Activated gamma-delta T cell treated with Interleukin-2 at 50 U/mL for 16 hours (primary cell): ENCODE data around the gene ITGAE.

Experiments used
- DNase-seq: peaks from one replicate; pipeline ENCODE4 v3.0.0-alpha.2; 2020

Gene ITGAE

GRCh38 chr17:3818786-3819185, 17.8 kb upstream of the ITGAE start:
- DNase-seq: no peak

GRCh38 chr17:3817851-3818605, 17.0 kb upstream of the ITGAE start:
- no peak for DNase-seq

GRCh38 chr17:3815925-3816324, 14.9 kb upstream of the ITGAE start:
- DNase-seq: no peak

GRCh38 chr17:3815122-3815521, 14.1 kb upstream of the ITGAE start:
- DNase-seq: no peak

- DNase-seq: no peak
Observed at GRCh38 chr17:3814361-3814760, 13.4 kb upstream of the ITGAE start.

- no peak for DNase-seq
Observed at GRCh38 chr17:3813171-3813570, 12.2 kb upstream of the ITGAE start.

GRCh38 chr17:3812771-3813170, 11.8 kb upstream of the ITGAE start:
- no peak for DNase-seq

- DNase-seq: no peak
Observed at GRCh38 chr17:3812284-3812683, 11.3 kb upstream of the ITGAE start.

GRCh38 chr17:3810019-3810418, 9.0 kb upstream of the ITGAE start:
- no peak for DNase-seq

- DNase-seq: no peak
Observed at GRCh38 chr17:3809135-3809534, 8.1 kb upstream of the ITGAE start.

GRCh38 chr17:3808701-3809100, 7.7 kb upstream of the ITGAE start:
- no peak for DNase-seq

- DNase-seq: no peak
Observed at GRCh38 chr17:3805581-3805980, 4.6 kb upstream of the ITGAE start.

GRCh38 chr17:3804503-3804931, 3.5 kb upstream of the ITGAE start:
- DNase-seq: no peak

- DNase-seq: no peak
Observed at GRCh38 chr17:3803308-3803640, 2.3 kb upstream of the ITGAE start.

- no peak for DNase-seq
Observed at GRCh38 chr17:3802461-3803307, 1.7 kb upstream of the ITGAE start.

- no peak for DNase-seq
Observed at GRCh38 chr17:3801792-3802191, 804 bp upstream of the ITGAE start.

- DNase-seq: no peak
Observed at GRCh38 chr17:3801347-3801746, 359 bp upstream of the ITGAE start.

- DNase-seq: no peak
Observed at GRCh38 chr17:3799181-3799945, 1.6 kb downstream of the ITGAE start.

- DNase-seq: no peak
Observed at GRCh38 chr17:3798273-3799180, 2.5 kb downstream of the ITGAE start.

- peak; percentile 61 for DNase-seq
Observed at GRCh38 chr17:3796822-3797170, 4.2 kb downstream of the ITGAE start.

- DNase-seq: peak; percentile 92
Observed at GRCh38 chr17:3796110-3796821, 4.7 kb downstream of the ITGAE start.
